Esophagus squamous epithelium (tissue), 5 donors: ENCODE results near the gene WEE1. TPM values are rescaled to one million over a fixed set of nuclear protein-coding genes. Genes with fewer than 3 reads are reported as not detected.

ENCODE experiments used
- DNase-seq: peaks from one replicate; lab custom pipeline; 2025; lab: John Stamatoyannopoulos, UW
- H3K27ac ChIP-seq, 4 donors: fragments of 200-600 bp; sonication (generic); one replicate each; pipeline ENCODE4 v1.5.1; 2016 to 2019; ENCODE audit warnings: mild to moderate bottlenecking in 1 of 4
- H3K27me3 ChIP-seq, 4 donors: fragments of 200-600 bp; sonication (generic); 1 replicate in 3 of 4; 2 replicates in 1 of 4; pipeline versions ENCODE4 v1.5.1 to v1.6.0; 2017 to 2021; ENCODE audit warnings: antibody characterized with exemption in 1 of 4
- H3K36me3 ChIP-seq, 3 donors: fragments of 200-600 bp; sonication (generic); one replicate each; pipeline ENCODE4 v1.5.1; 2016 to 2019
- H3K4me1 ChIP-seq, 3 donors: fragments of 200-600 bp; sonication (generic); one replicate each; pipeline ENCODE4 v1.5.1; 2017 to 2019
- H3K4me3 ChIP-seq, 4 donors: fragments of 200-600 bp; sonication (generic); 1 replicate in 3 of 4; 2 replicates in 1 of 4; pipeline ENCODE4 v1.5.1; 2016 to 2019; ENCODE audit warnings: mild to moderate bottlenecking in 2 of 4, moderate library complexity in 1 of 4
- H3K9me3 ChIP-seq, 3 donors: fragments of 200-600 bp; sonication (generic); one replicate each; pipeline ENCODE4 v1.5.1; 2016 to 2019
- CTCF ChIP-seq, 6 experiments: fragments of 450-650 bp in 4 of 6; fragments of 200-600 bp in 2 of 6; sonication (generic) in 2 of 6; IDR thresholded peaks; one replicate each; pipeline ENCODE4 v1.5.1; 2016 to 2019; ENCODE audit warnings: antibody characterized with exemption in 6 of 6, mild to moderate bottlenecking in 4 of 6, moderate library complexity in 4 of 6
- POLR2A ChIP-seq, 4 donors: fragments of 450-650 bp; IDR thresholded peaks; one replicate each; pipeline ENCODE4 v1.6.1; 2017; ENCODE audit warnings: antibody characterized with exemption in 4 of 4, mild to moderate bottlenecking in 4 of 4, moderate library complexity in 3 of 4
- WGBS, 2 donors: methylation state at CpG; one replicate each; pipeline ENCODE4 v1.1.5; 2018; 5-methylcytosine and 5-hydroxymethylcytosine counted together
- intact Hi-C: fragments of 100-400 bp; cut with DNase I; formaldehyde crosslinking; loops from one replicate; pipeline ENCODE4 v1.15.0; 2022
- total RNA-seq, 4 donors: library from RNA; depleted of rRNA; stranded (reverse); fragments of >200 nt; gene quantifications; one replicate each; pipeline ENCODE4 v1.1.0, GENCODE V29; 2016
- donor health status: DM: yes; HTN: yes; CAD: no.

Gene WEE1
- total RNA-seq, 4 donors from 2014 or later: 20.1 to 38.7 (median 36.5) TPM

GRCh38 chr11:9563196-9563730, 10.2 kb upstream of the WEE1 start:
- H3K4me3 ChIP-seq: no peak overlapping the region
- 100% methylated on average over 1 of the region's 1 CpG; no CpG with 5 or more reads in 1 of the 2 donors for WGBS, 2 donors
- TF ChIP-seq POLR2A (IDR thresholded peaks at IDR 0.05) (no peak), CTCF (IDR thresholded peaks at IDR 0.05) (no peak)
- peaks cover 0 to 8% (median 0%) of the 10 kb centered on the region in 3 donors for H3K9me3 ChIP-seq
- no peaks in the 10 kb centered on the region for H3K36me3 ChIP-seq
- no peak overlapping the region for H3K27ac ChIP-seq
- intact Hi-C loops: no loop called here
- DNase-seq: no peak
- peaks cover 9 to 39% (median 34%) of the 10 kb centered on the region in 3 donors for H3K4me1 ChIP-seq
- no peaks in the 10 kb centered on the region for H3K27me3 ChIP-seq

- Histone ChIP-seq H3K27ac (peak overlapping the region; percentile 78 to 99 (median 95)), H3K27me3 (no peaks in the 10 kb centered on the region), H3K9me3 (peaks cover 0 to 5% (median 0%) of the 10 kb centered on the region in 3 donors), H3K36me3 (no peaks in the 10 kb centered on the region), H3K4me1 (peaks cover 24 to 67% (median 51%) of the 10 kb centered on the region in 3 donors), H3K4me3 (no peak overlapping the region)
- WGBS, 2 donors: 6 to 11% methylated on average over 6 to 7 of the region's 7 CpGs
- TF ChIP-seq POLR2A (IDR thresholded peaks at IDR 0.05) (peak in 2 of 4 donors; percentile 25), CTCF (IDR thresholded peaks at IDR 0.05) (no peak)
- no peak for DNase-seq
- intact Hi-C loops: no loop called here
These were observed 7.5 kb upstream of the WEE1 start for GRCh38 chr11:9565822-9566560.

- H3K9me3 ChIP-seq: peaks cover 0 to under 1% (median 0%) of the 10 kb centered on the region in 3 donors
These were observed 6.9 kb upstream of the WEE1 start for GRCh38 chr11:9566561-9567063.

GRCh38 chr11:9567401-9567800, 6.1 kb upstream of the WEE1 start:
- H3K27ac ChIP-seq: peak overlapping the region; percentile 78 to 99 (median 95)
- DNase-seq: no peak
- no peak overlapping the region for H3K4me3 ChIP-seq
- 78 to 81% methylated on average over 3 to 4 of the region's 5 CpGs for WGBS, 2 donors
- no peaks in the 10 kb centered on the region for H3K9me3 ChIP-seq
- TF ChIP-seq CTCF (IDR thresholded peaks at IDR 0.05): no peak
- no peak for TF ChIP-seq POLR2A (IDR thresholded peaks at IDR 0.05)
- peaks cover 27 to 80% (median 58%) of the 10 kb centered on the region in 3 donors for H3K4me1 ChIP-seq
- no peaks in the 10 kb centered on the region for H3K27me3 ChIP-seq
- no peaks in the 10 kb centered on the region for H3K36me3 ChIP-seq
- intact Hi-C loops: no loop called here

More at GRCh38 chr11:9566561-9567063, 6.9 kb upstream of the WEE1 start:
- intact Hi-C loops: no loop called here
- Histone ChIP-seq H3K4me3 (no peak overlapping the region), H3K4me1 (peaks cover 24 to 72% (median 51%) of the 10 kb centered on the region in 3 donors), H3K27me3 (no peaks in the 10 kb centered on the region), H3K27ac (peak overlapping the region; percentile 78 to 99 (median 95)), H3K36me3 (no peaks in the 10 kb centered on the region)
- no peak for DNase-seq
- 58 to 62% methylated on average over 3 of the region's 3 CpGs for WGBS, 2 donors
- TF ChIP-seq POLR2A (IDR thresholded peaks at IDR 0.05): no peak
- TF ChIP-seq CTCF (IDR thresholded peaks at IDR 0.05): no peak
